HG02973 (cell line): ENCODE measurements around the gene SCN8A.

Experiments
- ATAC-seq: cut with Tn5 transposase; IDR thresholded peaks from one replicate; pipeline ENCODE4 v1.9.1; 2021; ENCODE audit warnings: moderate library complexity; ENCODE audit not compliant: unreplicated experiment

The SCN8A gene

DNA sequence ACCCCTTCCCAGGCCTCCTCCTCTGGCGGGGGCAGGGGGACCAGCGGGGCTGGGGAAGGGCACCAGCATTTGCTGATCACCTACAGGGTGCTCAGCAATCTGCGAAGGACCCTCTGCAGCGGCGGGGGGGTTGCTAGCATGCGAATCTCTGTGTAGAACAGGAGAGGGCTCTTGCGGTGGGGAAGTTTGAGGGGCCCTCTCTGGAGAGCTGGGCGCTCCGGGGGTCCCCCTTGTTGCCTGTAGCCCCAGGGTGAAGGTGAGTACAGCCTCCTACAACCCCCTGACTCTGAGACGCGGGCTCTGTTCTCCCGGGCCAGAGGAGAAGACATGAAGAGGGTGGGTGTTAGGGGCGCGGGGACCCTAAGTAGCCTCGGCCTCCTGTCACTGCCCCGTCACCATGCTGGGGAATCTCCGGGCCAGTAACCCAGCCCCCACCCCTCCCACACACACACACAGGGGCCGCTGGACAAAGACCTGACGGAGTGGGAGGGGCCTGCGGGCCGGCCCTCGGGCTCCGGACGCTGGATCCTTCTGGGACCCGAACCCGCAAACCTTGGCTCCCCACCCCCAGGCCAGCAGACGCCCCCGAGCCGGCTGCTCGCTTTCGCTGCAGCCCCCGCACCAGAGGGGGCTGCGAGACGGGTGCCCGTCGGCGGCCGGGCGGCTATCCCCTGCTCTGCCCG, 256.8 kb downstream of the SCN8A start:
- no peak for ATAC-seq

DNA sequence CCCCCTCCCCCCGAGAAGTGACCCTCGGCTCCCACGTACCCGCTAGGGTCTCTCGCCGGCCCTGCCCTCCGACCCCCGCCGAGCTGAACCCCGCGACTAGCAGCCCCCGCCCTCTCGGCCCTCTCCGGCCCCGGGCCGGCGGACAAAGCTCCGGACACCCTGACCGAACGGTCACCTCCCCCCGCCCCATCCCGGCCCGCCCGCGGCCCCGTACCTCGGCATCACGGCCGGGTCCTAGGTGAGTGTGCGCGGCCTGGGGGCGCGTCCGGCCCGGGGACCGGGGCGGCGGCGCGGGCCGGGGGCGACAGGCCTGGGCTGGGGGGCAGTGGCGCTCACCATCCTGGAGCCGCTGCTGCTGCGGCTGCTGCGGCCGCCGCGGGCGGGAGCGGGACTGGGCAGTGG, 257.3 kb downstream of the SCN8A start, which contains the start of gene FIGNL2:
Gene FIGNL2, minus strand, starts transcription at position 393 of the 402 bp plus-strand sequence. CDS start 26,305 bp downstream, outside the sequence.
- ATAC-seq, result no peak

DNA sequence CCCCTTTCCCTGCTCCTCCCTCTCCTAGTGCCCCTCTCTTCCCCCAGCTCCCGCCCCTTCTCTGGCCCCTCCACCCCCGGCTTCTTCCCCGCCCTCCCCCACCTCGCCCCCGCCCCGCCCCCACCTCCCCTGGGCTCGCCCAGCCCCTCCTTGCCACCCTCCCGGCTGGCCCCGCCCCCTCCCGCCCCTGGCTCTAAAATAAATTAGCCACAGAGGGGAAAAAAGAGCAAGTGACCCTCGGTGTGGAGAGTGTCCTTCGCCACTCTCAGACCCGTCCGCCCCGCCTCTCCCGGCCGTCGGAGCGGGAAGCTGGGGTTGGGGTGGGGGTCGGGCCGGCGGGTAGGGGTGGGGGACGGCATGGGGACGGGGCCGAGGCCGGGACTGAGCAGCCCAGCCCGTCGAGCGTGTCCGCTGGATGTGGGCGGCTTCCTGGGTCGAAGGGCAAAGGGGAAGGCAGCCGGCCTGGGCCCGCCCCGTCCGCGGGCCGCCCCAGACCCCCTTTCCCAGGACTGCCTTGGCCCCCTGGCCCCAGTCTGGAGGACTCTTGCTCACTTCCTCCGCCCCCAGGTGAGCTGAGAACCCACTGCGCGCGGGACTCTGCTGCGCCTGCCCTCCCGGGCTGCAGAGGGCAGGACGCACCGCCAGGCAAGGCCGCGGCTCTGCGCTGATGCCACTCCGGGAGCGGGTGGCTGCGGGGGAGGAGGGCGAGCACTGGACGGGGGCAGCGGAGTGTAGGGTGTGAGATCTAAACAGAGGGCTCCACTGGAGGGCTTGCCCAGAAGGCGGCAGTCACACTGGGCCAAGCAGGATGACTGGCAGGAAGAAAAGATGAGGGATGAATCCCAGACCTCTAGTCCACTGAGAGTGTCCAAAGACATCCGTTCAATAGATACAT, 258.1 kb downstream of the SCN8A start:
- ATAC-seq, result no peak

DNA sequence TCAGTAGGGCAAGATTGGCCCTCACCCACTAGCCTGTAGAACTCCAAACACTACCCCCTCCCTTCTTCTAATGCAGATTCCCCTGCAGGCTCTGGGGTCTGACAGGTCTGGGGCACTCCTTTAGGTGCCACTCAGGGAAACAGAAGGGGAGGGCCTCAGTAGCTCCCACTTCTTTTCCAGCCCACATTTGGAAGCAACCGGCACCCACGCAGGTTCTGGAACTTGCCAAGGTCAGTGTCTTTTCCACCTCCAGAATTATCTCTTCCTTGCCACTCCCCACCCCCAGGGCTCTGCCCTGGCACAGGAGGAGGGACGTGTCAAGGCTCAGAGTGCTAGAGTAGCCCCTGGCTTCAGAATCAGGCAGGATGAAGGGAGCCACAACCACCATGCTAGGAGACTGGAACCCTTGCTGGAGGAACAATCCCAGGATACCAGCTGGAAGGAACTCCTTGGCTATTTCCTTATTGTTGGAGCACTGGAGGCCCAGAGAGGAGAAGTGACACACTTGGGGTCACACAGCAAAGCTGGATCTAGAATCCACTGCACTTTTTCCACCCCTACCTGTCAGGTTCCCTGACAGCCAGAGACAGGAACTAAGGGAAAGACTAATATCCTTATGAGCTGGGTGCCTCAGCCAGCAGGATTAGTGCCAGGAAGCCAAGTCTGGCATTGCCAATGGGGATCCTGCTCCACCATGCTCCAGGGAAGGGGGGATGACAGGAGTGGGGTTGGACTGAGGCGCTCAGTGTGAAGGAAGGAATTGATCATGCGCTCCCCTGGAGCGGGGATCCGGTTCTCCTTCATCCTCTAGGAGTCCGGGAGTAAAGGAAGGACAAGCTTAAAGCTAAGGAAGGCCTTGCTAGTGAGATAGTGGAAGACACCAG, 259.3 kb downstream of the SCN8A start:
- no peak for ATAC-seq

DNA sequence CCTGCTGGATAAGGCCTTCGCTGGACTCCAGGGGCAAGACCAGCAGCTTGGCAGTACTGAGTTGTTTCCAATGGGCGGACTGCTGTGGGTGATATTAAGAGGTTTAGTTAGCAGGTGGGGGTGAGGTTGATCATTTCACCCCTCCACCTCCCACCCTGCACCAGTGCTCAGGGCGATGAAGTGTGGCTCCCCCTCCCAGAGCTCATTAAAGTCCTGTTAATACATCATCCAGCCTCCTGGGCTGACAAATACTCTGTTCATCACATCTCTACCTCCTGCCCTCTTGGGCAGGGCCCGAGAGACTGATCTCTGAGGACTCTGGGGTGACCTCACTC, 259.9 kb downstream of the SCN8A start:
- no peak for ATAC-seq

DNA sequence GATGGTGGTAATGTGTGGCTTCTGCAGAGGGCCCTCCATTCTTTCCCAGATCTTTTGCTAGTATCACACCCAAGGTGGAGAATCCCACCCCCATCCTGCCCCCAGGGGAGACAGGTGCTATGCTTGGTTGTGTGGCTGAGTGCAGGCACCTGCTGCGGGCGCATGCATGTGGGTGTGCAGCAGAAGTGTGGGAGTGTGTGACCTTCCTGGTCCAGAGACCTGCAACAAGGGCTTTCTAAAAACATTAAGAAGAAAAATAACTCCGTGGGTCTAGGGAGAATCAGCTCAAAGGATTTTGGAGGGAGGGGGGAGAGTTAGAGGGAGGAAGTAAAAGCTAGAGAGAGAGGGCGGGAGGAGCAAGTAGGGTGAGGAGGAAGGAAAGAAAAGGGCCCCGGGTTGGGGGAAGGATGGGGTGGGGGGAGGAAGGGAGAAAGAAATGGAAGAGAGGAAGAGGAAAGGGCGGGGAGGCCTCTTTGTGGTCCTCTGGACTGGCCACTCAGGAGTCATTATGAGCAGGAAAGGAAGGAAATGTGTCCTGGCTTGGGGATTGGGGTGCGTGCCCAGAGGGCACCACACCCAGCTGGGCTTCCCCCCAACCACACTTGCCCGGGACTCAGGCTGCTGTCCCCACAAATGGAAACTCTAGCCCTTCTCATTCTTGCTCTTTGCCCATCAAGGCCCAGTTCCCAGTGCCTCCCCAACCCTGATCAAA, 260.5 kb downstream of the SCN8A start:
- no peak for ATAC-seq

DNA sequence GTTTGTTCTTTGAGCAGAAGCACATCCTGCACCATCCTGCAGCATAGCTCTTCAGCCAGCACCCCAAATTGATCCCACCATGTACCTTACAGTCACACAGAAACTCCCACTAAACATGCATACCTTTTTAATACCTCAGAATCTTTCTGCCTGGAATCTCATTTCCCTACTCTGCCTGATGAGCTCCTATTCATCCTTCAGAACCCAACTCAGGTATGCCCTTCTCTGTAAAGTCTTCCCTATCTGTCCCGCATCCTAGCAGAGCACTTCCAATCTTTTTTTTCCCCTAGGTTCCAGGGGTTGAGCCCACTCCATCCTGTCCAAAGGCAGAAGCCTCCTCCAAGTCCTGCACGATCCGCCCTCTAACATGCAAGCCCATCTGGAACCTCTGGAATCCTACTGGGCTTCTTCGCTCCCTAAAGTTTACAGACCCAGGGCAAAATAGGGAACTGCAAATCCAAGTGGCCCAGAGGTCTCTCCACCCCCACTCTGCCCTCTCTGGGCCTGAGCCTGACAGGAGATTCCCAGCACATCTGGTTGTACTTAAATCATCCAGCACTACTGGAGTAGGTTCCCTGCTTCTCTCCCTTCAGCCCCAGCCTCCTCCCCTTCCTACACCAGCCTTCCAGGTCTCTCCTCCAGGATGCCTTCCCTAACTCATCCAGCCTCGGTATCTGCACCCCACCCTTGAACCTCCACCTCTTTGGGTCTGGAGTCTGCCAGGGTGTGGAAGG, 261.5 kb downstream of the SCN8A start:
- no peak for ATAC-seq

DNA sequence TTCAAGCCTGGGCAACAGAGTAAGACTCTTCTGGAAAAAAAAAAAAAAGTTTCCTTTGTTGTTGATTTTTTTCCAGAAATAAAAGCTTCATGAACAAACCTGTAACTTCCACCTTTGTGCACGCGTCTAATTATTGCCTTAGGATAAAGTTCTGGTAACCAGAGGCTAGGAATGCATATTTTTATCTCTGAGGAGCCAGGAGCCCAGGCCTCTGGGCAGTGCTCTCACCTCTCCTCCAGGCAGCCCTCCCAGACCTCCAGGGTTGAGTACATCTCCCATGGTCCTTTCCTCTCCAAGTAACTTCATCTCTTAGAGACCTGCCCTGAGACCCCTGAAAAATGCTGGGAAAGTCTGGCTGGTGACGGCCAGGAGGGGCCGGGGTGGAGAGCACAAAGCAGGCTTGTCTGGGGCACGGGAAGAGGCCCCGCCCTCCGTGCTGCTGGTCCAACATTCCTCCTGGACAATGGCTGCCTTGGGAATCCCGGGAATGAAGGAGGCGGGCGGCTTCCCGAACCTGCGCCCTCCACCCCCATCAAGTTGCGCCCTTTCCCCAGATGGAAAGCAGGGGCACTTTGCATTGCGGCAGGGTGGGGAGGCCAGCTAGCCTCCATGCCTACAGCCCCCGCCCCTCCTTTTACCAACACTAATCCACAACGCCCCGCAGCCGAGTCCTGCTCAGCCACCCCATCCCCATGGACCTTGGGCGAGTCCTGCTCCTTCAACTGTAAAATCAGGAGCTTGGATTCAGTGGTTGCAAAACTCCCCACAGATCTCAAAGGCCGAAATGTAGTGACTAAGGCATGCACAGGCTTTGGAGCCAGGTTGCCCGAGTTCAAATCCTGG, 264.8 kb downstream of the SCN8A start:
- no peak for ATAC-seq

DNA sequence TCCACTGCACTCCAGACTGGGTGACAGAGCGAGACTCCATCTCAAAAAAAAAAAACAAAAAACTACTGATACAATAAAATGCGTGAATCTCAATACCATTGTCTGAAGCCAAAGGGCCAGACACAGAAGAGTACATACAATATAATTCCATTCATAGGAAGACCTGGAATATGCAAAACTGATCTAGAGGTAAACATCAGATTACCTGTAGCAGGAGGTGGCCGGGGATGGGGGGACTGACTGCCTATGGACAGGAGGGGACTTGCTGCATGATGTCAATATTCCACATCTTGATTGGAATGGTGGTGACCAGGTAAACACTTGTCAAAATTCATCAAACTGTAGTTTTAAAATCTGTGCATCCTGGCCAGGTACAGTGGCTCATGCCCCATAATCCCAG, 270.0 kb downstream of the SCN8A start:
- ATAC-seq, result no peak
